Fibroblast of pulmonary artery (primary cell): Measurements from ENCODE around the gene TMEM88.

ENCODE experiments used
- DNase-seq: peaks from one replicate; pipeline ENCODE4 v3.0.0-alpha.2; 2010; ENCODE audit warnings: low read depth
- H3K4me3 ChIP-seq: replicated peaks from 2 replicates; pipeline ENCODE4 v1.5.1; 2011; ENCODE audit warnings: low read depth, mild to moderate bottlenecking, control low read depth, low read length, moderate library complexity
- CTCF ChIP-seq: IDR thresholded peaks from 2 replicates; pipeline ENCODE4 v1.5.1; 2011; ENCODE audit warnings: mild to moderate bottlenecking, control low read depth, low read length, inconsistent platforms; ENCODE audit errors: missing control alignments

TMEM88 gene

DNA sequence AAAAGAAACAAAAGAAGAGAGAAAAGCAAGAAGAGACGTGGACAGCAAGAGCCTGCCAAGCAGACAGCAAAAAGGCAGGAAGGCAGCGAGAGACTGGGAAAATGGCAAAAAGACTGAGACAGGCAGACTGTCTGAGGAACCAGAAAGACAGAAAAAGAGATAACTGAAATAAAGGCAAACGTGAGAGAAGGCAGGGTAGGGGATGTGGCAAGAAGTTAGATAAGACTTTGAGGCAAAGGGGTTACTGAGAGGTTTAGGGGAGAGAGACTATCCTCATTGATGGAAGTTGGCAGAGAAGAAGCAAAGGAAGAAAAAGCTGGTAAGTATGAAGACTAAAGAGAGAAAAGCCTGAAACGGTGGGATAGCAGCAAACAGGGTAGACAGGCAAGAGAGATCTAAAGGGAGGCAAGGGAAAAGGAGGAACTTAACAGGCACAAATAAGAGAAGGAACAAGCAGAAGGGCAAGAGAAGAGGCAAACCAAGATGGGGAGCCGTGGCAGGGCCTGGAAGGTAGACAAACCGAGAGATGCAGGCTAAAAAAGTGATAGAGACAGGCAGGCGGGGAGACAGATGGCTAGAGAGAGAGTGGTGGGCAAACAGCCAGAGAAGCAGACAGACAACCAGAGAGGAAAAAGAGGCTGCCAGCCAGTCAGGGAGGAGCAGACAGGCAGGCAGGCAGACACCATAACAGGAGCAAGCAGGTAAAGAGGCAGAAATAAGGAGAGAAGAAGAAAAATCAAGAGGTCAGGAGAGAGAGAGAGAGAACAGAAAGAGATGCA lies 26.6 kb downstream of the TMEM88 start:
- DNase-seq = no peak
- H3K4me3 ChIP-seq = no peak overlapping the region
- TF ChIP-seq CTCF = no peak

DNA sequence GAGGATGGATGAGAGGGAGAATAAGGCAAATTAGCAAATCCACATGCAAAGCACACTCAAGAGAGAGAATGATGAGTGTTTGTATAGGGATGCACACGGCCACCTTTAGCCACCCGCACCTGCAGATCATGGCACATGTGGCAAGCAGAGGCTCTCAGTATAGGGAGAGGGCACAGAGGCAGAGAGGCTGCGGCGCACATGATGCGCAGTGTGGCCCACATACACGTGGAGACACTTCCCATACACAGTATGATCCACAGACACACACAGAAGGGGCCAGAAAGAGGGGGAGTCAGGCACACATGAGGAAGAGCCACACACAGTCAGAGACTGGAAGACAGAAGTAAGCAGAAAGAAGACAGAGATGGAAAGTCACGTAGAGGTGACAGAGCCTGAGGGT lies 27.2 kb downstream of the TMEM88 start:
- no peak for DNase-seq
- no peak for TF ChIP-seq CTCF
- H3K4me3 ChIP-seq = no peak overlapping the region

DNA sequence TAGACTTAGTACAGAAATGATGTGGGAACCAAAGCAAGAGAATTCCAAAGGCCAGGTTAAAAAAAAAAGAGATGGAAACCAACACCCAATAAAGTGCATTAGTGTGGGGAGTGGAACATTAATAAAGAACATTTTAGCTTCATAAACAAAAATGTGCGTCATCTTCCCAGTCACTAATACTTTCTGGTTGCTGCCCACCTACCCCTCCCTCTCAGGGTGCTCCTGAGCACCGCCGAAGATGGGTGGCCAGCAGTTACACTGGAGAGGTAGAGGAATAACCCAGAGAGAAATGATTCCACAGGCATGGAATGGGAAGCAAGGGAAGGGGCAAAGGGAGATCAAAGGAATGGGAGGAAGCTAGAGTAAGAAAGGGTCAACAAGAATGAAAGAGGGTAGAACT lies 27.8 kb downstream of the TMEM88 start:
- no peak for TF ChIP-seq CTCF
- H3K4me3 ChIP-seq = no peak overlapping the region
- DNase-seq = no peak

DNA sequence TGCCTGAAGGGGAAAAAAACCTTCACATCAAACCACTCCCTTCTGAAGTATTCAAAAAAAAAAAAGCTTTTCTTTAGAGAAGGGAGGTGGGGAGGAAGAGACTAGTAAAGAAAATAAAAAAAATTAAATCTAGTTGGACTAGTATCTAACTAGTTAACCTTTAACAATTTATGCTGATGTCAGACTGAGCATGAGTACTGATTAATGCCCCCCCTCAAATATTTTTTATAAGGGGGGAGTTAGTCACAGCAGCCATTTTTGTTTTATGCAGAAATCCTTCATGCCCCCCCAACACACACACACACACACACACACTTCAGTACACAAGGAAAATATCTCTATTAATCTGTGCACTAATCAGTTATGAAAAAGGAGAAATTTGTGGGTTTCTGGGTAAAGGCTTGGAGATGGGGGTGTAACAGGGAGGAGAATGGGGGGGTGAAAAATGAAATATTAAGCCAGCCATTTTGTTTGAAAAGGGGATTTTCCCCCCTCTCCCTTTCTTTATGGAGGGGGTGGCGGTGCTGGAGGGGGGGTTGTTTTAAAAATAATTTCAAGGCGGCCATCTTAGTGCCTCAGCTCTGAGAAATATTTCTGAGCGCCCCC lies 29.0 kb downstream of the TMEM88 start:
- peak; percentile 41 for DNase-seq
- no peak for TF ChIP-seq CTCF
- H3K4me3 ChIP-seq = peak overlapping the region; percentile 78

DNA sequence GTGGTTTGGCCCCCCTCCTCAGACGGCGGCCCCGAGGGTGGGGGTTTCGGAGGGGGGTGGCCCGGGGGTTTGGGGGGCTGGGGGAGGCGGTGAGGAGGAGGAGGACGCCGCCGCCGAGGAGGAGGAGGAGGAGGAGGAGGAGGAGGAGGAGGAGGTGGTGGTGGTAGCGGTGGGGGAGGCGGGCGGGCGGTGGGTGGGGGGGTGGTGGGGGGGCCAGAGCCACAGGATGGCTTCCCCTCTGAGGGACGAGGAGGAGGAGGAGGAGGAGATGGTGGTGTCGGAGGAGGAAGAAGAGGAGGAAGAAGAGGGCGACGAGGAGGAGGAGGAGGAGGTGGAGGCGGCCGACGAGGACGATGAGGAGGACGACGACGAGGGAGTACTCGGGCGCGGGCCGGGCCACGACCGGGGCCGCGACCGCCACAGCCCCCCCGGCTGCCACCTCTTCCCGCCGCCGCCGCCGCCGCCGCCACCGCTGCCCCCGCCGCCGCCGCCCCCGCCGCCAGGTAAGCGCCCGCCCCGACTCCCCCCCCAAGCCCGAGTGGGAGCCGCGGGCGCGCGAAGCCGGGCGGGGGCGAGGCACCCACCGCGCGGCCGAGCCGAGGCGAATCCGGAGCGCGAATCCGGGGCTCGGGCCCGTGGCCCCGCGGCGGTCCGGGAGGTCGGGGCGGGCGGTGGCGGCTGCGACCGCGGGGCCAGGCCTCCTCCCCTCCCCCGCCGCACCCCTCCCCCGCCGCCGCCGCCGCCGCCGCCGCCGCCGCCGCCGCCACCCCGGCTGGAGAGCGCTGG lies 29.9 kb downstream of the TMEM88 start:
- DNase-seq = no peak
- H3K4me3 ChIP-seq = peak overlapping the region; percentile 78
- TF ChIP-seq CTCF = no peak

- DNase-seq = peak; percentile 31
These were observed 30.7 kb downstream of the TMEM88 start for GRCh38 chr17:7885367-7886226.

More at GRCh38 chr17:7885367-7886226, 30.7 kb downstream of the TMEM88 start:
- H3K4me3 ChIP-seq = peak overlapping the region; percentile 78
- no peak for TF ChIP-seq CTCF
